CD14-positive monocyte (primary cell): ENCODE data around the gene CCDC82. TPM values are rescaled to one million over a fixed set of nuclear protein-coding genes. Genes with fewer than 3 reads are reported as not detected.

Source experiments
- DNase-seq, 3 donors: peaks; one replicate each; pipeline ENCODE4 v3.0.0-alpha.2; 2011 to 2022
- H2AFZ ChIP-seq: 2 replicates; pipeline ENCODE4 v1.6.0; 2012; ENCODE audit warnings: mild to moderate bottlenecking, low read depth, low read length, inconsistent platforms; ENCODE audit not compliant: insufficient read depth, poor library complexity, severe bottlenecking
- H3K27ac ChIP-seq, 2 donors: 1 replicate in 1 of 2; 2 replicates in 1 of 2; pipeline ENCODE4 v1.5.1; 2012 to 2013; ENCODE audit warnings: low read length in 2 of 2, control low read depth in 1 of 2, inconsistent platforms in 1 of 2, low read depth in 1 of 2, mild to moderate bottlenecking in 1 of 2
- H3K27me3 ChIP-seq, 2 donors: one replicate each; pipeline versions ENCODE4 v1.6.0 to v1.6.1; 2011 to 2013; ENCODE audit warnings: low read length in 2 of 2; ENCODE audit not compliant: control insufficient read depth in 2 of 2, insufficient read depth in 2 of 2
- H3K36me3 ChIP-seq, 2 donors: replicated peaks in 1 of 2; 1 replicate in 1 of 2; 2 replicates in 1 of 2; pipeline versions ENCODE4 v1.5.1 to v1.6.1; 2012 to 2013; ENCODE audit warnings: low read length in 2 of 2, control low read depth in 1 of 2, inconsistent platforms in 1 of 2, mild to moderate bottlenecking in 1 of 2; ENCODE audit not compliant: insufficient read depth in 2 of 2, control insufficient read depth in 1 of 2
- H3K4me1 ChIP-seq, 2 donors: 1 replicate in 1 of 2; 2 replicates in 1 of 2; pipeline versions ENCODE4 v1.5.1 to v1.6.1; 2012 to 2013; ENCODE audit warnings: low read length in 2 of 2, control low read depth in 1 of 2, inconsistent platforms in 1 of 2, mild to moderate bottlenecking in 1 of 2, moderate library complexity in 1 of 2; ENCODE audit not compliant: insufficient read depth in 2 of 2, control insufficient read depth in 1 of 2
- H3K4me2 ChIP-seq: replicated peaks from 2 replicates; pipeline ENCODE3; 2012; ENCODE audit warnings: low read length, moderate library complexity, mild to moderate bottlenecking; ENCODE audit not compliant: poor library complexity, severe bottlenecking; ENCODE audit errors: extremely low read depth
- H3K4me3 ChIP-seq, 3 experiments: fragments of 200-600 bp in 1 of 3; sonication (generic) in 1 of 3; replicated peaks in 1 of 3; 1 replicate in 2 of 3; 2 replicates in 1 of 3; pipeline ENCODE4 v1.5.1; 2011 to 2013; ENCODE audit warnings: low read length in 3 of 3, mild to moderate bottlenecking in 3 of 3, control low read depth in 2 of 3, low read depth in 2 of 3, inconsistent platforms in 1 of 3, moderate library complexity in 1 of 3
- H3K79me2 ChIP-seq: 2 replicates; pipeline ENCODE4 v1.6.0; 2012; ENCODE audit warnings: mild to moderate bottlenecking, control low read depth, inconsistent platforms, low read length, moderate library complexity; ENCODE audit not compliant: insufficient read depth
- H3K9ac ChIP-seq: 2 replicates; pipeline ENCODE4 v1.6.0; 2017; ENCODE audit warnings: low read length, mild to moderate bottlenecking; ENCODE audit not compliant: insufficient read depth, poor library complexity, severe bottlenecking
- H3K9me3 ChIP-seq, 2 donors: replicated peaks in 1 of 2; 1 replicate in 1 of 2; 2 replicates in 1 of 2; pipeline versions ENCODE4 v1.5.1 to v1.6.1; 2012 to 2013; ENCODE audit warnings: low read length in 2 of 2, control low read depth in 1 of 2; ENCODE audit not compliant: control insufficient read depth in 1 of 2, insufficient read depth in 1 of 2
- H4K20me1 ChIP-seq: 2 replicates; pipeline ENCODE4 v1.6.0; 2012; ENCODE audit warnings: mild to moderate bottlenecking, low read length, control low read depth, moderate library complexity; ENCODE audit not compliant: insufficient read depth
- H3K27ac Mint-ChIP-seq, 7 donors: one replicate each; pipeline ENCODE4 v1.8.0; 2020; ENCODE audit warnings: mild to moderate bottlenecking in 7 of 7, mixed read lengths in 7 of 7, moderate library complexity in 6 of 7, inconsistent platforms in 2 of 7
- H3K27me3 Mint-ChIP-seq, 3 donors: one replicate each; pipeline ENCODE4 v1.8.0; 2021 to 2022; ENCODE audit warnings: low read depth in 3 of 3, mild to moderate bottlenecking in 3 of 3, mixed read lengths in 3 of 3, moderate library complexity in 3 of 3, inconsistent platforms in 1 of 3
- H3K36me3 Mint-ChIP-seq, 2 donors: one replicate each; pipeline ENCODE4 v1.8.0; 2020; ENCODE audit warnings: mixed read lengths in 2 of 2, inconsistent platforms in 1 of 2, mild to moderate bottlenecking in 1 of 2
- H3K4me1 Mint-ChIP-seq: one replicate; pipeline ENCODE4 v1.8.0; 2020; ENCODE audit warnings: mild to moderate bottlenecking, mixed read lengths
- H3K4me3 Mint-ChIP-seq, 2 donors: one replicate each; pipeline ENCODE4 v1.8.0; 2020; ENCODE audit warnings: mild to moderate bottlenecking in 2 of 2, mixed read lengths in 2 of 2, moderate library complexity in 1 of 2
- H3K9me3 Mint-ChIP-seq, 7 donors: one replicate each; pipeline ENCODE4 v1.8.0; 2020 to 2022; ENCODE audit warnings: mixed read lengths in 7 of 7, mild to moderate bottlenecking in 6 of 7, moderate library complexity in 6 of 7, inconsistent platforms in 2 of 7
- WGBS: methylation state at CpG from one replicate; pipeline ENCODE4 v1.1.5; 2013; ENCODE audit warnings: missing lambda C conversion rate; ENCODE audit not compliant: insufficient coverage; 5-methylcytosine and 5-hydroxymethylcytosine counted together
- intact Hi-C, 2 donors: fragments of 100-400 bp; cut with micrococcal nuclease; formaldehyde crosslinking; loops; one replicate each; pipeline versions ENCODE4 v1.15.0 to v1.15.1; 2023
- polyA plus RNA-seq, 3 donors: library from polyadenylated mRNA; depleted of rRNA in 1 of 3; unstranded in 2 of 3; stranded (reverse) in 1 of 3; fragments of 300-500 nt in 2 of 3; fragments of >200 nt in 1 of 3; fragmentation: Illumina TruSeq in 2 of 3; gene quantifications; 1 replicate in 2 of 3; 2 replicates in 1 of 3; pipeline ENCODE4 v1.2.3, GENCODE V29; 2012 to 2021
- small RNA-seq: library from RNA; depleted of rRNA; stranded (forward); fragments of <200 nt; gene quantifications from one replicate; pipeline ENCODE3, GENCODE V24; 2012; ENCODE audit warnings: low read depth; ENCODE audit not compliant: insufficient read length
- TF ChIP-seq, protein P1 (sequence below): fragments of 200-600 bp; IDR thresholded peaks from one replicate; pipeline ENCODE4 v1.8.0; 2022; ENCODE audit warnings: antibody characterized with exemption, mild to moderate bottlenecking

Gene CCDC82
- polyA plus RNA-seq, 3 donors = 10.7 to 18.2 (median 12.2) TPM

DNA sequence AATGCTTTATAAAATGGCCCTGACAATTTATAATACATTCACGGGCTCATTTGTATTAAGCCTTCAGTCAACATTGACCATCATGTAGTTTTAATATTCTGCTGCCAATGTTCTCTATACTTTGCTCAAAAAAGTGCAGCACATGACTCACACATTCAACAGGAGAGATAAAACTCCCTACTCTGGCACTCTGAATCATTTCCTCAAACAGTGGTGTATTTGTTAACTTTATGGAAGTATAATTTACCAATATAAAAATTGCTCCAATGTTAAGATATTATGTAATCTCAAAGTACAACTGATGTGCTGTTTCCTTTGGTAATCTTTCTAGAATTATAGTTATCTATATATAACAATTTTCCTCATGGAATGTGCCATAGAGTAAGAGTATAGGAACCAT, 86.6 kb downstream of the CCDC82 start:
- Mint-ChIP-seq H3K4me3 (no peak overlapping the region), H3K4me1 (peaks cover 44% of the 10 kb centered on the region), H3K27ac (peak overlapping the region in 5 of 7 donors; percentile 41 to 81 (median 65)), H3K27me3 (peaks cover 0 to 2% (median 0%) of the 10 kb centered on the region in 3 donors), H3K9me3 (no peaks in the 10 kb centered on the region), H3K36me3 (peaks cover 9 to 10% of the 10 kb centered on the region in 2 donors)
- Histone ChIP-seq H3K4me3 (no peak overlapping the region), H3K4me1 (peaks cover 17 to 28% of the 10 kb centered on the region in 2 donors), H3K9ac (no peak overlapping the region), H3K79me2 (no peaks in the 10 kb centered on the region), H2AFZ (no peak overlapping the region), H3K27ac (no peak overlapping the region), H3K4me2 (no peak overlapping the region), H4K20me1 (peaks cover 13% of the 10 kb centered on the region), H3K36me3 (no peaks in the 10 kb centered on the region), H3K27me3 (no peaks in the 10 kb centered on the region), H3K9me3 (no peaks in the 10 kb centered on the region)
- intact Hi-C loops = loop anchor here in 1 of 2 donors (5.0 kb wide), 1 partner anchor 36 kb away; no protein-coding TSS in a partner anchor
- WGBS = no CpG with 5 or more reads among the region's 1 CpG
- TF ChIP-seq, protein P1, sequence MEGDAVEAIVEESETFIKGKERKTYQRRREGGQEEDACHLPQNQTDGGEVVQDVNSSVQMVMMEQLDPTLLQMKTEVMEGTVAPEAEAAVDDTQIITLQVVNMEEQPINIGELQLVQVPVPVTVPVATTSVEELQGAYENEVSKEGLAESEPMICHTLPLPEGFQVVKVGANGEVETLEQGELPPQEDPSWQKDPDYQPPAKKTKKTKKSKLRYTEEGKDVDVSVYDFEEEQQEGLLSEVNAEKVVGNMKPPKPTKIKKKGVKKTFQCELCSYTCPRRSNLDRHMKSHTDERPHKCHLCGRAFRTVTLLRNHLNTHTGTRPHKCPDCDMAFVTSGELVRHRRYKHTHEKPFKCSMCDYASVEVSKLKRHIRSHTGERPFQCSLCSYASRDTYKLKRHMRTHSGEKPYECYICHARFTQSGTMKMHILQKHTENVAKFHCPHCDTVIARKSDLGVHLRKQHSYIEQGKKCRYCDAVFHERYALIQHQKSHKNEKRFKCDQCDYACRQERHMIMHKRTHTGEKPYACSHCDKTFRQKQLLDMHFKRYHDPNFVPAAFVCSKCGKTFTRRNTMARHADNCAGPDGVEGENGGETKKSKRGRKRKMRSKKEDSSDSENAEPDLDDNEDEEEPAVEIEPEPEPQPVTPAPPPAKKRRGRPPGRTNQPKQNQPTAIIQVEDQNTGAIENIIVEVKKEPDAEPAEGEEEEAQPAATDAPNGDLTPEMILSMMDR = no peak
- DNase-seq = peak; percentile 71 to 92 (median 85)

Small RNAs within 50 kb of the gene (small RNA-seq; reads per million reads assigned to genes)
- not detected for gene MIR1260B

Other genes with a start within 250 kb of the CCDC82 start
- gene MAML2, start 46.7 kb downstream of the CCDC82 start, polyA plus RNA-seq = 1 to 10 TPM in 2 of 3 donors, under 1 TPM in 1; 0.57 to 7.6 (median 1.2) TPM
- 1 to 10 TPM; 1.3 to 2.0 (median 1.9) TPM for gene JRKL, start 101 bp upstream of the CCDC82 start, polyA plus RNA-seq